RWPE2 (cell line): ENCODE measurements around the gene DDOST.
A peak's percentile ranks its signal among the peaks of the same experiment; 100 is the strongest.
"Not testable (repeated sequence)": the region's sequence is repeated elsewhere in the genome, so short reads cannot be mapped to it uniquely, and the experiment has no call there.

Experiments used
- ATAC-seq: fragments of 200-7000 bp; cut with Tn5 transposase; 3 replicates; pipeline ENCODE4 v1.9.1; 2021; ENCODE audit warnings: low read depth
- DNase-seq: peaks from one replicate; pipeline ENCODE4 v3.0.0-alpha.2; 2020; ENCODE audit warnings: low spot score
- H3K27ac ChIP-seq: fragments of 450-650 bp; 2 replicates; pipeline ENCODE4 v1.5.1; 2017; ENCODE audit warnings: mild to moderate bottlenecking; ENCODE audit not compliant: poor library complexity, severe bottlenecking
- H3K27me3 ChIP-seq: fragments of 250-450 bp; sonication (Bioruptor Pico); 2 replicates; pipeline ENCODE4 v1.5.1; 2021; ENCODE audit warnings: mild to moderate bottlenecking, moderate library complexity; ENCODE audit not compliant: insufficient read depth, poor library complexity, severe bottlenecking
- H3K36me3 ChIP-seq: fragments of 250-450 bp; sonication (Bioruptor Pico); 2 replicates; pipeline ENCODE4 v1.5.1; 2020; ENCODE audit warnings: low read depth, mild to moderate bottlenecking, moderate library complexity
- H3K4me1 ChIP-seq: fragments of 250-450 bp; sonication (Bioruptor Pico); 2 replicates; pipeline ENCODE4 v1.5.1; 2021; ENCODE audit warnings: mild to moderate bottlenecking, moderate library complexity; ENCODE audit not compliant: insufficient read depth, poor library complexity, severe bottlenecking
- H3K4me3 ChIP-seq: fragments of 250-450 bp; sonication (Bioruptor Pico); 2 replicates; pipeline ENCODE4 v1.5.1; 2021; ENCODE audit warnings: mild to moderate bottlenecking, moderate library complexity; ENCODE audit not compliant: severe bottlenecking
- H3K9me3 ChIP-seq: fragments of 250-450 bp; sonication (Bioruptor Pico); 2 replicates; pipeline ENCODE4 v1.5.1; 2021; ENCODE audit warnings: mild to moderate bottlenecking, moderate library complexity; ENCODE audit not compliant: severe bottlenecking
- CTCF ChIP-seq: fragments of 450-650 bp; IDR thresholded peaks from one replicate; pipeline ENCODE4 v1.5.1; 2017; ENCODE audit warnings: mild to moderate bottlenecking, moderate library complexity; ENCODE audit not compliant: poor library complexity, severe bottlenecking

The DDOST gene

GRCh38 chr1:20611652-20612051 lies 49.5 kb downstream of the DDOST start:
- no peak for DNase-seq
- Histone ChIP-seq H3K4me3 (no peak overlapping the region), H3K9me3 (no peaks in the 10 kb centered on the region), H3K36me3 (peaks cover 16% of the 10 kb centered on the region), H3K27me3 (no peaks in the 10 kb centered on the region), H3K4me1 (peaks cover 23% of the 10 kb centered on the region), H3K27ac (peak overlapping the region; percentile 91)
- TF ChIP-seq CTCF = no peak
- no peak for ATAC-seq

GRCh38 chr1:20610970-20611369 lies 50.2 kb downstream of the DDOST start:
- DNase-seq = no peak
- peaks cover 23% of the 10 kb centered on the region for H3K4me1 ChIP-seq
- no peak for TF ChIP-seq CTCF
- H3K9me3 ChIP-seq = no peaks in the 10 kb centered on the region
- no peaks in the 10 kb centered on the region for H3K27me3 ChIP-seq
- H3K36me3 ChIP-seq = peaks cover 16% of the 10 kb centered on the region
- no peak for ATAC-seq
- no peak overlapping the region for H3K4me3 ChIP-seq
- H3K27ac ChIP-seq = peak overlapping the region; percentile 91

- no peak for DNase-seq
- TF ChIP-seq CTCF = no peak
Measured at GRCh38 chr1:20609541-20609940, 51.6 kb downstream of the DDOST start.

GRCh38 chr1:20606801-20607570 lies 54.2 kb downstream of the DDOST start:
- not testable (repeated sequence) for H3K9me3 ChIP-seq, ATAC-seq, DNase-seq, H3K4me3 ChIP-seq, H3K27ac ChIP-seq, H3K27me3 ChIP-seq
- peaks cover 30% of the 10 kb centered on the region for H3K4me1 ChIP-seq
- H3K36me3 ChIP-seq = peaks cover 15% of the 10 kb centered on the region

More at GRCh38 chr1:20609541-20609940, 51.6 kb downstream of the DDOST start:
- Histone ChIP-seq H3K4me3 (no peak overlapping the region), H3K36me3 (peaks cover 19% of the 10 kb centered on the region), H3K9me3 (no peaks in the 10 kb centered on the region), H3K27me3 (no peaks in the 10 kb centered on the region), H3K27ac (peak overlapping the region; percentile 91), H3K4me1 (peaks cover 29% of the 10 kb centered on the region)
- no peak for ATAC-seq

- ATAC-seq = peak; percentile 4; the same call in 1 of the 3 replicates
- no peak for TF ChIP-seq CTCF
- H3K27ac ChIP-seq = peak overlapping the region; percentile 81
- peaks cover 10% of the 10 kb centered on the region; the same call in 1 of the 2 replicates for H3K36me3 ChIP-seq
- H3K27me3 ChIP-seq = no peaks in the 10 kb centered on the region
- H3K9me3 ChIP-seq = no peaks in the 10 kb centered on the region
- no peak for DNase-seq
- H3K4me3 ChIP-seq = no peak overlapping the region
- H3K4me1 ChIP-seq = peaks cover 51% of the 10 kb centered on the region
Measured at GRCh38 chr1:20604678-20605077, 56.5 kb downstream of the DDOST start.
